ENCODE data around the gene NUDT8.

Gene NUDT8

DNA sequence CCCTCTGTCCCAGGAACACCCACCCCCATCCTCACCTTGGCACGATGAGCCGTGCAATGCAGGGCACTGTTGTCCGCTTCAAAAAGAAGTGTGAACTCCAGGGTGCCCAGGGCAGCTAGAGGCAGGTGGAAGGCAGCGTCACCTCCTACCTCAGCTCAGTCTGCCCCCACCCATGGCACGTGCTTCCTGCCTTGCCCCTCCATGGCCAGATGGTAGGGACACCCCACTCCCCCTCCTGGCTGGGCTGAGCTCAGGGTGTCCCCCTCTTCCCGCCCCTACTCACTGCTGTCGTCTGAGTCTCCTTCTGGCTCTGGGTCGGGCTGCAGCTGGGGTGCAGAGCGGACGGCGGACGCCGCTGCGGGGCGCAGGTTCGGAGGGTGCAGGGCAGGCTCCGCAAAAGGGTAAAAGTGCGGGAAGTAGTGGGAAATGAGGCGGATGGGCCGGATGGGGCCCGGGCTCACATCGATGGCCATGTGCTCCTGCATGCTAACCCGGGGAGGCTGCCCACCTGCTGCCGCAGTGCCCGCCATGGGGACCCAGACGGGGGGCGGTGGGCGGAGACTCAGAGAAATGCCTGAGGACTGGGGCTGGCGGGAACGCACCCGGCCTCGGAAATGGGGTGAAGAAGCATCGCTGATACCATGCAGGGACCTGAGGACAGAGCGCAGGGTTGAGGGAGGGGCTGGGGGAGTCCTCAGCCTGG, 13.9 kb downstream of the NUDT8 start:
- ATAC-seq = peak; percentile 5; the same call in 2 of the 3 replicates
- TF ChIP-seq RARB (CRISPR knock-in tag; IDR thresholded peaks at IDR 0.05) = no peak
- TF ChIP-seq, protein P1, sequence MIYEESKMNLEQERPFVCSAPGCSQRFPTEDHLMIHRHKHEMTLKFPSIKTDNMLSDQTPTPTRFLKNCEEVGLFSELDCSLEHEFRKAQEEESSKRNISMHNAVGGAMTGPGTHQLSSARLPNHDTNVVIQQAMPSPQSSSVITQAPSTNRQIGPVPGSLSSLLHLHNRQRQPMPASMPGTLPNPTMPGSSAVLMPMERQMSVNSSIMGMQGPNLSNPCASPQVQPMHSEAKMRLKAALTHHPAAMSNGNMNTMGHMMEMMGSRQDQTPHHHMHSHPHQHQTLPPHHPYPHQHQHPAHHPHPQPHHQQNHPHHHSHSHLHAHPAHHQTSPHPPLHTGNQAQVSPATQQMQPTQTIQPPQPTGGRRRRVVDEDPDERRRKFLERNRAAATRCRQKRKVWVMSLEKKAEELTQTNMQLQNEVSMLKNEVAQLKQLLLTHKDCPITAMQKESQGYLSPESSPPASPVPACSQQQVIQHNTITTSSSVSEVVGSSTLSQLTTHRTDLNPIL (CRISPR knock-in tag; IDR thresholded peaks at IDR 0.05; ENCODE audit: low read depth) = no peak
- no peak for TF ChIP-seq ZFP3 (CRISPR knock-in tag; IDR thresholded peaks at IDR 0.05)
- TF ChIP-seq, protein P2, sequence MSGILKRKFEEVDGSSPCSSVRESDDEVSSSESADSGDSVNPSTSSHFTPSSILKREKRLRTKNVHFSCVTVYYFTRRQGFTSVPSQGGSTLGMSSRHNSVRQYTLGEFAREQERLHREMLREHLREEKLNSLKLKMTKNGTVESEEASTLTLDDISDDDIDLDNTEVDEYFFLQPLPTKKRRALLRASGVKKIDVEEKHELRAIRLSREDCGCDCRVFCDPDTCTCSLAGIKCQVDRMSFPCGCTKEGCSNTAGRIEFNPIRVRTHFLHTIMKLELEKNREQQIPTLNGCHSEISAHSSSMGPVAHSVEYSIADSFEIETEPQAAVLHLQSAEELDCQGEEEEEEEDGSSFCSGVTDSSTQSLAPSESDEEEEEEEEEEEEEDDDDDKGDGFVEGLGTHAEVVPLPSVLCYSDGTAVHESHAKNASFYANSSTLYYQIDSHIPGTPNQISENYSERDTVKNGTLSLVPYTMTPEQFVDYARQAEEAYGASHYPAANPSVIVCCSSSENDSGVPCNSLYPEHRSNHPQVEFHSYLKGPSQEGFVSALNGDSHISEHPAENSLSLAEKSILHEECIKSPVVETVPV (CRISPR knock-in tag; IDR thresholded peaks at IDR 0.05) = no peak
- TF ChIP-seq PPARA (CRISPR knock-in tag; IDR thresholded peaks at IDR 0.05; ENCODE audit: borderline replicate concordance) = no peak

DNA sequence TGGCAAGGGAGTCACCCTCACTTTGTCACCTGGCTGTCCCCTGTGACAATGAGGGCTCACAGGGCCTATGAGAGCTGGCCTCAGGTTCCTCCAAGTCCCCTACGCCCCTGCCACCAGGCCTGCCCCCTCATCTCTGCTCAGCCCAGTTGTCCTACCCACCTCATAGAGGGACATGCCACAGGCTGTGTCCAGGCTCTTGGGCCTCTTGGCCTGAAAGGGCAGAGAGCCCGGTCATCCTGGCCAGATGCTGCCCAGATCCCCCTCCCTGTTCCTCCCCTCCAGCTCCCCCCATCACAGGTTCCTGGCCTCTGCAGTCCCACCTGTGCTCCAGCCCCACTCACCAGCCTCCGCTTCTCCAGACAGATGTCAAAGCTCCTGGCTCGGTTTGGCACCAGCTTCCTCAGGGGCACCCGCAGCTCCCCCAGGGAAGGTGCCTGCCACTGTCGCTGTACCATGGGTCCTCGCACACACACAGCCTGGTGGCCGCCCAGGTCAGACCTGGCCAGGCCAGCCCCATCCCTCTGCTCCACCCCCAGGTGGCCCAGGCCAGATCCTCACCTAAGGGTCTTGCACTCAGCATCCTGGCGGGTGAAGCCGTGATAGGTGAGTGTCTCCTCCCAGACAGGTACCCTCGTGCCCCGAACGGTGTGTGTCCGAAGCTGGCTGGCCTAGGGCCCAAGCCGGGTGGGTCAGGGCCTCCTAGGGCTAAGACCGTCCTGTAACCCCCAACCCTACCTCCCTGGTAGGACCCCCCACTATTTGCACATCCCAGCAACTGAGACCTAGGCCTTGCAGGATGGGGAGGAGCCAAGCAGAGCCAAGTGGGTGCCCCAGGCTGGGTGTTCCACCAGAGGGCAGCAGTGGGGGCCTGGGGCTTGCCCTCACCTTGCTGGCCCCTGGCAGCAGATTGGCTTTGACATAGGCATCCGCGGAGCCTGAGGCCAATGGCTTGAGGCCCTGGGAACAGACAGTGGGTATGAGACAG, 14.7 kb downstream of the NUDT8 start:
- peak; percentile 78 for ATAC-seq

DNA sequence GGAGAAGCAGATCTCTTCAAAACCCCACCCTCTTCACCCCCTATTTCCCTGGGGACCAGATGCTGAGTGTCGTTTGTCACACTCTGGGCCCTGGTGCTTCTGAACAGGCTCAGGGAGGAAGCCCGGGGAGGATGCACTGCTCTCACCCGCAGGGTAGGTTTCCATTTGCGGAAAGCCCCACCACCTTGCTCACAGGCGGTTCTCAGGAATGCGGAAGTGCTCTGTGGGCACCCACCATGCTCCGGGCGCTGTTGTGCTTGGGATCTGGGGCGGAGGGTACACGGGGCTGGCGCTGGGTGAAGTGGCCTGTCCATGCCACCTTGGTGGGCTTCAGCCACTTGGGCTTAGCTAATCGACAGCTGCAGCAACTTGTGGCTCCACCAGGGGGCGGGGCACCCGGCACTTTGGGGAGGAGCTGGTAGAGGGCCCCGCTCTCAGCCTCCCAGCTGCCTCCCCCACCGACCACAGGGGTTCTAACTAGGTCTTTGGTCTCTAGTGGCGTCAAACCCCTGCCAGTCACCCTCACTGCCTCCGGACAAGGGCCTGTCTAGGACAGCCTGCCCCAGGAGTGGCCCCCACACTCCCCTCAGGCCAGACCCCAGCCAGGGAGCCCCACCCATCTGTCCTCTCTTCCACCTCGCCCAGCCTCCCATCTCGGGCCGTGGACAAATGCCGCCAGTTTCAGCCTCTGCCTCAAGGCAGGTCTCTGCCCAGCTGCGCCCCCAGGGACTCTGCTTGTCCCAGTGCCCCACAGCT, 15.6 kb downstream of the NUDT8 start:
- peak; percentile 81 for ATAC-seq
- TF ChIP-seq ESRRG (CRISPR knock-in tag; IDR thresholded peaks at IDR 0.05) = no peak

More for the DNA sequence above, 14.7 kb downstream of the NUDT8 start:
- TF ChIP-seq GLIS3 (CRISPR knock-in tag; IDR thresholded peaks at IDR 0.05) = no peak
- TF ChIP-seq BACH2 (CRISPR knock-in tag; IDR thresholded peaks at IDR 0.05; ENCODE audit: borderline replicate concordance) = no peak
- no peak for TF ChIP-seq OSR1 (CRISPR knock-in tag; IDR thresholded peaks at IDR 0.05)
- no peak for TF ChIP-seq TOX (CRISPR knock-in tag; IDR thresholded peaks at IDR 0.05; ENCODE audit: borderline replicate concordance)

DNA sequence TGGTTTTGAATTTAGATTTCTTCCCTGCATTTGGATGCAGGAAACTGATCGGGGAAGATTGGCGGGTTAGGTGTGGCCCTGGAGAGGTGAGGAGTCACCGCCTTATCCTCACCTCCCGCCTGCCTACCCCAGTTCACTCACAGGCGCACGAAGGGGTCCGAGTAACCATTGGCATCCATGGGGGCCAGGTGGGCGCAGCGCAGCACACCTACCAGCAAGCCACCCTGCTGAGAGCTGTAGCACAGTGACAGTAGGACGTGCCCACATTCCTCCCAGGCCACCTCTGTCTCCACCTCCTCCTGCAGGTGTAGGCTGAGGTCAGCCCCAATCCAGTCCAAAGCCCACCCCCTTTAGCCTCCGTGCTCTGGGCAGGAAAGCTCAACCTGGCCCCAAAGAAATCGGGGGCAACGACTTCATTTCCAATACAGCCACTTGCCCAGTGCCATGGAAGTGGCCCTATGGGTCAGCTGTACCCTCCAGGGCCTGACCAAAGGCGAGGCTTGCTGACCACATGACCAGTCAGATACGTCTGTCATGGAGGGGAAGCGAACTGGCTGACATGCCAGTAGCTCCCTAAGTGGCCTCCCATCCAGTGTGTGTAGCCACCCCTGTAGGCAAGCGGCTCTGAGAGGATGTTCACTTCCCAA, 16.3 kb downstream of the NUDT8 start:
- ATAC-seq = no peak; the same call in 2 of the 3 replicates
- TF ChIP-seq ZC3H10 (CRISPR knock-in tag; IDR thresholded peaks at IDR 0.05) = no peak
- TF ChIP-seq, protein P1 (CRISPR knock-in tag; IDR thresholded peaks at IDR 0.05; ENCODE audit: low read depth) = no peak
- no peak for TF ChIP-seq TCF4 (CRISPR knock-in tag; IDR thresholded peaks at IDR 0.05; ENCODE audit: borderline replicate concordance)
- no peak for TF ChIP-seq CSDC2 (CRISPR knock-in tag; IDR thresholded peaks at IDR 0.05)
- TF ChIP-seq ISL1 (CRISPR knock-in tag; IDR thresholded peaks at IDR 0.05) = no peak
- TF ChIP-seq, protein P3, sequence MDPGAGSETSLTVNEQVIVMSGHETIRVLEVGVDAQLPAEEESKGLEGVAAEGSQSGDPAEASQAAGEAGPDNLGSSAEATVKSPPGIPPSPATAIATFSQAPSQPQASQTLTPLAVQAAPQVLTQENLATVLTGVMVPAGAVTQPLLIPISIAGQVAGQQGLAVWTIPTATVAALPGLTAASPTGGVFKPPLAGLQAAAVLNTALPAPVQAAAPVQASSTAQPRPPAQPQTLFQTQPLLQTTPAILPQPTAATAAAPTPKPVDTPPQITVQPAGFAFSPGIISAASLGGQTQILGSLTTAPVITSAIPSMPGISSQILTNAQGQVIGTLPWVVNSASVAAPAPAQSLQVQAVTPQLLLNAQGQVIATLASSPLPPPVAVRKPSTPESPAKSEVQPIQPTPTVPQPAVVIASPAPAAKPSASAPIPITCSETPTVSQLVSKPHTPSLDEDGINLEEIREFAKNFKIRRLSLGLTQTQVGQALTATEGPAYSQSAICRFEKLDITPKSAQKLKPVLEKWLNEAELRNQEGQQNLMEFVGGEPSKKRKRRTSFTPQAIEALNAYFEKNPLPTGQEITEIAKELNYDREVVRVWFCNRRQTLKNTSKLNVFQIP (CRISPR knock-in tag; IDR thresholded peaks at IDR 0.05; ENCODE audit: borderline replicate concordance, low read depth) = no peak
- no peak for TF ChIP-seq BACH2 (CRISPR knock-in tag; IDR thresholded peaks at IDR 0.05; ENCODE audit: borderline replicate concordance)
- TF ChIP-seq OSR1 (CRISPR knock-in tag; IDR thresholded peaks at IDR 0.05) = no peak
- TF ChIP-seq ESRRG (CRISPR knock-in tag; IDR thresholded peaks at IDR 0.05) = no peak
- TF ChIP-seq, protein P4, sequence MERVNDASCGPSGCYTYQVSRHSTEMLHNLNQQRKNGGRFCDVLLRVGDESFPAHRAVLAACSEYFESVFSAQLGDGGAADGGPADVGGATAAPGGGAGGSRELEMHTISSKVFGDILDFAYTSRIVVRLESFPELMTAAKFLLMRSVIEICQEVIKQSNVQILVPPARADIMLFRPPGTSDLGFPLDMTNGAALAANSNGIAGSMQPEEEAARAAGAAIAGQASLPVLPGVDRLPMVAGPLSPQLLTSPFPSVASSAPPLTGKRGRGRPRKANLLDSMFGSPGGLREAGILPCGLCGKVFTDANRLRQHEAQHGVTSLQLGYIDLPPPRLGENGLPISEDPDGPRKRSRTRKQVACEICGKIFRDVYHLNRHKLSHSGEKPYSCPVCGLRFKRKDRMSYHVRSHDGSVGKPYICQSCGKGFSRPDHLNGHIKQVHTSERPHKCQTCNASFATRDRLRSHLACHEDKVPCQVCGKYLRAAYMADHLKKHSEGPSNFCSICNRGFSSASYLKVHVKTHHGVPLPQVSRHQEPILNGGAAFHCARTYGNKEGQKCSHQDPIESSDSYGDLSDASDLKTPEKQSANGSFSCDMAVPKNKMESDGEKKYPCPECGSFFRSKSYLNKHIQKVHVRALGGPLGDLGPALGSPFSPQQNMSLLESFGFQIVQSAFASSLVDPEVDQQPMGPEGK (CRISPR knock-in tag; IDR thresholded peaks at IDR 0.05; ENCODE audit: borderline replicate concordance) = no peak
- no peak for TF ChIP-seq TOX (CRISPR knock-in tag; IDR thresholded peaks at IDR 0.05; ENCODE audit: borderline replicate concordance)
- no peak for TF ChIP-seq ZNF565 (CRISPR knock-in tag; conservative IDR thresholded peaks at IDR 0.05; ENCODE audit: low read depth)
- no peak for TF ChIP-seq RARB (CRISPR knock-in tag; IDR thresholded peaks at IDR 0.05)
- TF ChIP-seq ZFP30 (CRISPR knock-in tag; IDR thresholded peaks at IDR 0.05) = no peak
- no peak for TF ChIP-seq ZFP3 (CRISPR knock-in tag; IDR thresholded peaks at IDR 0.05)
- TF ChIP-seq, protein P5, sequence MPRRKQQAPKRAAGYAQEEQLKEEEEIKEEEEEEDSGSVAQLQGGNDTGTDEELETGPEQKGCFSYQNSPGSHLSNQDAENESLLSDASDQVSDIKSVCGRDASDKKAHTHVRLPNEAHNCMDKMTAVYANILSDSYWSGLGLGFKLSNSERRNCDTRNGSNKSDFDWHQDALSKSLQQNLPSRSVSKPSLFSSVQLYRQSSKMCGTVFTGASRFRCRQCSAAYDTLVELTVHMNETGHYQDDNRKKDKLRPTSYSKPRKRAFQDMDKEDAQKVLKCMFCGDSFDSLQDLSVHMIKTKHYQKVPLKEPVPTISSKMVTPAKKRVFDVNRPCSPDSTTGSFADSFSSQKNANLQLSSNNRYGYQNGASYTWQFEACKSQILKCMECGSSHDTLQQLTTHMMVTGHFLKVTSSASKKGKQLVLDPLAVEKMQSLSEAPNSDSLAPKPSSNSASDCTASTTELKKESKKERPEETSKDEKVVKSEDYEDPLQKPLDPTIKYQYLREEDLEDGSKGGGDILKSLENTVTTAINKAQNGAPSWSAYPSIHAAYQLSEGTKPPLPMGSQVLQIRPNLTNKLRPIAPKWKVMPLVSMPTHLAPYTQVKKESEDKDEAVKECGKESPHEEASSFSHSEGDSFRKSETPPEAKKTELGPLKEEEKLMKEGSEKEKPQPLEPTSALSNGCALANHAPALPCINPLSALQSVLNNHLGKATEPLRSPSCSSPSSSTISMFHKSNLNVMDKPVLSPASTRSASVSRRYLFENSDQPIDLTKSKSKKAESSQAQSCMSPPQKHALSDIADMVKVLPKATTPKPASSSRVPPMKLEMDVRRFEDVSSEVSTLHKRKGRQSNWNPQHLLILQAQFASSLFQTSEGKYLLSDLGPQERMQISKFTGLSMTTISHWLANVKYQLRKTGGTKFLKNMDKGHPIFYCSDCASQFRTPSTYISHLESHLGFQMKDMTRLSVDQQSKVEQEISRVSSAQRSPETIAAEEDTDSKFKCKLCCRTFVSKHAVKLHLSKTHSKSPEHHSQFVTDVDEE (CRISPR knock-in tag; IDR thresholded peaks at IDR 0.05) = no peak
- TF ChIP-seq ZNF8 (CRISPR knock-in tag; IDR thresholded peaks at IDR 0.05) = no peak
- no peak for TF ChIP-seq GLIS3 (CRISPR knock-in tag; IDR thresholded peaks at IDR 0.05)

Measured in SK-N-SH treated with all-trans-retinoic acid at 6 μM for 48 hours (cell line).